Astrocyte (in vitro differentiated cells and primary cell): ENCODE data around the gene BMPR1A. TPM values are rescaled to one million over a fixed set of nuclear protein-coding genes. Genes with fewer than 3 reads are reported as not detected.

Experiments
- DNase-seq: peaks from one replicate; pipeline ENCODE4 v3.0.0-alpha.2; 2010; ENCODE audit warnings: low read depth
- FAIRE-seq: peaks from 2 replicates; lab custom pipeline; 2011; peaks lifted over from hg19 to GRCh38; lab: Jason Lieb, UNC
- H2AFZ ChIP-seq: 2 replicates; pipeline ENCODE4 v1.6.0; 2012; ENCODE audit warnings: low read depth, low read length, inconsistent platforms
- H3K27ac ChIP-seq: 2 replicates; pipeline ENCODE4 v1.5.1; 2011; ENCODE audit warnings: low read depth, low read length, inconsistent platforms
- H3K27me3 ChIP-seq: 2 replicates; pipeline ENCODE4 v1.6.0; 2011; ENCODE audit warnings: low read length, inconsistent platforms; ENCODE audit not compliant: insufficient read depth
- H3K36me3 ChIP-seq: 2 replicates; pipeline ENCODE4 v1.5.1; 2011; ENCODE audit warnings: low read length, inconsistent platforms; ENCODE audit not compliant: insufficient read depth
- H3K4me1 ChIP-seq: 2 replicates; pipeline ENCODE4 v1.5.1; 2011; ENCODE audit warnings: low read length, inconsistent platforms; ENCODE audit not compliant: insufficient read depth
- H3K4me2 ChIP-seq: 2 replicates; pipeline ENCODE4 v1.6.0; 2012; ENCODE audit warnings: low read length, inconsistent platforms
- H3K4me3 ChIP-seq: 2 replicates; pipeline ENCODE4 v1.5.1; 2011; ENCODE audit warnings: low read depth, mild to moderate bottlenecking, low read length, inconsistent platforms; ENCODE audit not compliant: insufficient read depth
- H3K79me2 ChIP-seq: 2 replicates; pipeline ENCODE4 v1.6.0; 2012; ENCODE audit warnings: mild to moderate bottlenecking, low read length, inconsistent platforms; ENCODE audit not compliant: insufficient read depth
- H3K9ac ChIP-seq: 2 replicates; pipeline ENCODE4 v1.6.0; 2012; ENCODE audit warnings: mild to moderate bottlenecking, low read length, inconsistent platforms
- H3K9me3 ChIP-seq: 2 replicates; pipeline ENCODE4 v1.5.1; 2012; ENCODE audit warnings: low read depth, mild to moderate bottlenecking, low read length, inconsistent platforms; ENCODE audit not compliant: insufficient read depth
- H4K20me1 ChIP-seq: 2 replicates; pipeline ENCODE4 v1.6.0; 2012; ENCODE audit warnings: low read length, inconsistent platforms; ENCODE audit not compliant: insufficient read depth
- H3K27ac Mint-ChIP-seq: one replicate; pipeline ENCODE4 v1.8.0; 2021; ENCODE audit warnings: mild to moderate bottlenecking, mixed read lengths; ENCODE audit not compliant: unreplicated experiment
- H3K27me3 Mint-ChIP-seq: one replicate; pipeline ENCODE4 v1.8.0; 2021; ENCODE audit warnings: low read depth, mixed read lengths; ENCODE audit not compliant: unreplicated experiment
- H3K36me3 Mint-ChIP-seq: one replicate; pipeline ENCODE4 v1.8.0; 2021; ENCODE audit warnings: low read depth, mixed read lengths; ENCODE audit not compliant: unreplicated experiment
- H3K4me1 Mint-ChIP-seq: one replicate; pipeline ENCODE4 v1.8.0; 2021; ENCODE audit warnings: low read depth, mixed read lengths; ENCODE audit not compliant: unreplicated experiment
- H3K4me3 Mint-ChIP-seq: one replicate; pipeline ENCODE4 v1.8.0; 2021; ENCODE audit warnings: mild to moderate bottlenecking, moderate library complexity, mixed read lengths; ENCODE audit not compliant: unreplicated experiment
- H3K9me3 Mint-ChIP-seq: one replicate; pipeline ENCODE4 v1.8.0; 2021; ENCODE audit warnings: mild to moderate bottlenecking, mixed read lengths; ENCODE audit not compliant: unreplicated experiment
- CTCF ChIP-seq: IDR thresholded peaks from 2 replicates; pipeline ENCODE4 v1.5.1; 2011; ENCODE audit warnings: low read depth, mild to moderate bottlenecking, inconsistent platforms, low read length, moderate library complexity; ENCODE audit not compliant: insufficient read depth
- EZH2 ChIP-seq: IDR thresholded peaks from 2 replicates; pipeline ENCODE4 v1.6.1; 2012; ENCODE audit warnings: mild to moderate bottlenecking, low read length, inconsistent platforms; ENCODE audit not compliant: insufficient read depth
- total RNA-seq: library from RNA; stranded (reverse); gene quantifications from 2 replicates; pipeline ENCODE4 v1.2.1, GENCODE V29; 2021

The BMPR1A gene
- total RNA-seq, 1 donor from 2014 or later: 52.2 TPM

- H3K27ac Mint-ChIP-seq: no peak overlapping the region
- Histone ChIP-seq H3K27me3 (no peaks in the 10 kb centered on the region), H3K27ac (no peak overlapping the region), H3K4me3 (no peak overlapping the region), H3K36me3 (no peaks in the 10 kb centered on the region), H3K9ac (no peak overlapping the region), H3K4me2 (no peak overlapping the region), H3K4me1 (peaks cover 13% of the 10 kb centered on the region), H3K9me3 (no peaks in the 10 kb centered on the region), H4K20me1 (no peaks in the 10 kb centered on the region), H2AFZ (no peak overlapping the region), H3K79me2 (no peaks in the 10 kb centered on the region)
- H3K27me3 Mint-ChIP-seq: peaks cover 9% of the 10 kb centered on the region
- no peak for TF ChIP-seq CTCF
- TF ChIP-seq EZH2: no peak
- H3K4me3 Mint-ChIP-seq: no peak overlapping the region
- H3K4me1 Mint-ChIP-seq: peaks cover 17% of the 10 kb centered on the region
- H3K9me3 Mint-ChIP-seq: no peaks in the 10 kb centered on the region
- no peak for DNase-seq
- peaks cover 3% of the 10 kb centered on the region for H3K36me3 Mint-ChIP-seq
- no peak for FAIRE-seq
Observed at GRCh38 chr10:86940677-86941076, 184.3 kb downstream of the BMPR1A start.

GRCh38 chr10:86941426-86941825, 185.0 kb downstream of the BMPR1A start:
- DNase-seq: no peak

More at GRCh38 chr10:86941426-86941825, 185.0 kb downstream of the BMPR1A start:
- Mint-ChIP-seq H3K27ac (no peak overlapping the region), H3K4me1 (peaks cover 14% of the 10 kb centered on the region), H3K27me3 (peaks cover 11% of the 10 kb centered on the region), H3K9me3 (no peaks in the 10 kb centered on the region), H3K4me3 (no peak overlapping the region), H3K36me3 (peaks cover 3% of the 10 kb centered on the region)
- Histone ChIP-seq H3K9ac (no peak overlapping the region), H3K79me2 (no peaks in the 10 kb centered on the region), H3K36me3 (no peaks in the 10 kb centered on the region), H3K4me1 (peaks cover 13% of the 10 kb centered on the region), H4K20me1 (no peaks in the 10 kb centered on the region), H3K27me3 (no peaks in the 10 kb centered on the region), H3K4me2 (no peak overlapping the region), H3K9me3 (no peaks in the 10 kb centered on the region), H2AFZ (no peak overlapping the region), H3K27ac (no peak overlapping the region), H3K4me3 (no peak overlapping the region)
- FAIRE-seq: no peak
- no peak for TF ChIP-seq CTCF
- TF ChIP-seq EZH2: no peak
